HepG2 (cell line): ENCODE results near the gene GDF7. TPM values are rescaled to one million over a fixed set of nuclear protein-coding genes. Genes with fewer than 3 reads are reported as not detected.

ENCODE experiments used
- ATAC-seq: fragments of 200-7000 bp; cut with Tn5 transposase; 3 replicates; pipeline ENCODE4 v1.9.1; 2020; ENCODE audit warnings: mild to moderate bottlenecking, moderate library complexity
- BruUV-seq: library from RNA; stranded (reverse); fragments of 400-500 nt; replicated peaks from 2 replicates; lab custom pipeline; 2021; lab: Mats Ljungman, UMichigan
- CTCF ChIA-PET: fragments of 300-600 bp; formaldehyde crosslinking; extraction: SDS; loops from one replicate; lab custom pipeline; 2021; ENCODE audit warnings: low total read pairs, inconsistent platforms, low intra/inter-chr PET ratio; lab: Yijun Ruan, JAX
- POLR2A ChIA-PET: fragments of 350-600 bp; sonication (Branson Sonifier 250); formaldehyde crosslinking; loops from one replicate; lab custom pipeline; 2020; ENCODE audit warnings: antibody characterized with exemption, inconsistent platforms; lab: Yijun Ruan, JAX
- DNase-seq: peaks from one replicate; pipeline ENCODE4 v3.0.0-alpha.2; 2015; ENCODE audit warnings: low spot score
- FAIRE-seq: peaks from 3 replicates; lab custom pipeline; 2011; peaks lifted over from hg19 to GRCh38; lab: Jason Lieb, UNC
- H2AFZ ChIP-seq: one replicate; pipeline ENCODE4 v1.6.1; 2011; ENCODE audit warnings: low read length, inconsistent platforms
- H3K27ac ChIP-seq: fragments of 300-600 bp; 3 replicates; pipeline ENCODE4 v1.8.0; 2011; ENCODE audit warnings: mixed run types, mild to moderate bottlenecking, mixed read lengths, low read length, inconsistent platforms; ENCODE audit not compliant: insufficient read depth; ENCODE audit errors: extremely low read length
- H3K27me3 ChIP-seq, 2 experiments: fragments of 200-600 bp in 1 of 2; 2 replicates in 1 of 2; 3 replicates in 1 of 2; pipeline versions ENCODE4 v1.6.0 to v1.8.0; 2011; ENCODE audit warnings: low read length in 2 of 2, mild to moderate bottlenecking in 2 of 2, moderate library complexity in 2 of 2, inconsistent platforms in 1 of 2; ENCODE audit not compliant: insufficient read depth in 2 of 2, control insufficient read depth in 1 of 2
- H3K36me3 ChIP-seq, 2 experiments: fragments of 200-600 bp in 1 of 2; replicated peaks in 1 of 2; 2 replicates in 1 of 2; 3 replicates in 1 of 2; pipeline versions ENCODE4 v1.5.1 to v1.8.0; 2011; ENCODE audit warnings: low read length in 2 of 2, inconsistent platforms in 1 of 2; ENCODE audit not compliant: insufficient read depth in 2 of 2, control insufficient read depth in 1 of 2
- H3K4me1 ChIP-seq: 2 replicates; pipeline ENCODE4 v1.5.1; 2012; ENCODE audit warnings: low read length, inconsistent platforms; ENCODE audit not compliant: insufficient read depth
- H3K4me2 ChIP-seq: 2 replicates; pipeline ENCODE4 v1.6.0; 2011; ENCODE audit warnings: low read depth, low read length, inconsistent platforms
- H3K4me3 ChIP-seq, 3 experiments: fragments of 200-600 bp in 1 of 3; sonication (generic), shearing (Covaris generic) in 1 of 3; replicated peaks in 1 of 3; 2 replicates each; pipeline ENCODE4 v1.5.1; 2011 to 2016; ENCODE audit warnings: low read length in 3 of 3, inconsistent platforms in 2 of 3, low read depth in 2 of 3, mild to moderate bottlenecking in 2 of 3, control low read depth in 1 of 3, mixed read lengths in 1 of 3; ENCODE audit not compliant: insufficient read depth in 1 of 3
- H3K79me2 ChIP-seq: one replicate; pipeline ENCODE4 v1.6.1; 2011; ENCODE audit warnings: low read length, inconsistent platforms; ENCODE audit not compliant: insufficient read depth
- H3K9ac ChIP-seq: 2 replicates; pipeline ENCODE4 v1.6.0; 2011; ENCODE audit warnings: mild to moderate bottlenecking, low read depth, low read length, inconsistent platforms; ENCODE audit not compliant: insufficient read depth
- H3K9me3 ChIP-seq: 2 replicates; pipeline ENCODE4 v1.5.1; 2012; ENCODE audit warnings: mild to moderate bottlenecking, low read length
- H4K20me1 ChIP-seq: 2 replicates; pipeline ENCODE4 v1.6.0; 2011; ENCODE audit warnings: inconsistent platforms, mild to moderate bottlenecking, low read length, moderate library complexity; ENCODE audit not compliant: insufficient read depth
- ARID2 ChIP-seq: sonication (generic); formaldehyde crosslinking; IDR thresholded peaks from 2 replicates; pipeline ENCODE4 v1.8.1; 2022; ENCODE audit warnings: mild to moderate bottlenecking, missing genetic modification reagents, borderline replicate concordance
- DMAP1 ChIP-seq: IDR thresholded peaks from 2 replicates; pipeline ENCODE4 v1.6.1; 2016
- FLYWCH1 ChIP-seq: sonication (generic); formaldehyde crosslinking; IDR thresholded peaks from 2 replicates; pipeline ENCODE4 v1.8.1; 2023; ENCODE audit warnings: mild to moderate bottlenecking, missing genetic modification reagents
- JUND ChIP-seq: sonication (generic); formaldehyde crosslinking; IDR thresholded peaks from 2 replicates; pipeline ENCODE4 v1.8.0; 2022; ENCODE audit warnings: mild to moderate bottlenecking, missing genetic modification reagents
- KDM5A ChIP-seq: fragments of 200-600 bp; sonication (generic); IDR thresholded peaks from 2 replicates; pipeline ENCODE4 v1.7.0; 2018; ENCODE audit warnings: antibody characterized with exemption, mild to moderate bottlenecking, low read length, borderline replicate concordance
- NKX3-1 ChIP-seq: sonication (generic); formaldehyde crosslinking; IDR thresholded peaks from 2 replicates; pipeline ENCODE4 v1.5.0; 2020; ENCODE audit warnings: missing genetic modification reagents
- SNAPC2 ChIP-seq: sonication (generic); formaldehyde crosslinking; IDR thresholded peaks from 2 replicates; pipeline ENCODE4 v1.8.1; 2022; ENCODE audit warnings: mild to moderate bottlenecking, missing genetic modification reagents
- YEATS4 ChIP-seq: sonication (generic); formaldehyde crosslinking; IDR thresholded peaks from 2 replicates; pipeline ENCODE4 v1.4.0; 2020; ENCODE audit warnings: missing genetic modification reagents, borderline replicate concordance
- ZMAT3 ChIP-seq: sonication (generic); formaldehyde crosslinking; conservative IDR thresholded peaks from 2 replicates; pipeline ENCODE4 v1.7.0; 2021; ENCODE audit warnings: missing genetic modification reagents
- ZNF230 ChIP-seq: sonication (generic); formaldehyde crosslinking; IDR thresholded peaks from 2 replicates; pipeline ENCODE4 v1.4.0; 2020; ENCODE audit warnings: mild to moderate bottlenecking, missing genetic modification reagents
- ZSCAN31 ChIP-seq: sonication (generic); formaldehyde crosslinking; IDR thresholded peaks from 2 replicates; pipeline ENCODE4 v1.5.0; 2020; ENCODE audit warnings: low read depth, mild to moderate bottlenecking, missing genetic modification reagents
- WGBS: methylation state at CpG from one replicate; pipeline ENCODE4 v1.1.6; 2017; ENCODE audit warnings: low lambda C conversion rate; 5-methylcytosine and 5-hydroxymethylcytosine counted together
- in situ Hi-C: cut with HindIII; loops from 2 replicates; pipeline ENCODE4 v1.10.0; 2017; ENCODE audit warnings: low pct_unique_long_range_greater_than_20kb; ENCODE audit not compliant: extremely low pct_ligation_motif_present
- intact Hi-C: fragments of 100-400 bp; cut with micrococcal nuclease; formaldehyde crosslinking; loops from one replicate; pipeline ENCODE4 v1.10.0; 2022; ENCODE audit not compliant: unreplicated experiment
- polyA plus RNA-seq, 8 experiments: library from polyadenylated mRNA; depleted of rRNA in 3 of 8; stranded (reverse) in 7 of 8; unstranded in 1 of 8; fragments of >200 nt; fragmentation: Illumina TruSeq in 4 of 8; extraction: Trizol in 4 of 8; gene quantifications; 2 replicates each; pipeline versions ENCODE4 v1.2.1 to v1.2.3, GENCODE V29; 2011 to 2016; ENCODE audit warnings: low read depth in 4 of 8, missing spikeins in 1 of 8, mixed read lengths in 1 of 8; ENCODE audit not compliant: insufficient read depth in 1 of 8
- total RNA-seq, 5 experiments: library from RNA; depleted of rRNA; stranded (reverse); fragments of >200 nt; fragmentation: Illumina TruSeq; extraction: Trizol; gene quantifications; 2 replicates each; pipeline ENCODE4 v1.2.3, GENCODE V29; 2016; ENCODE audit warnings: low read depth in 1 of 5
- TF ChIP-seq, protein P1 (sequence below): sonication (generic); formaldehyde crosslinking; IDR thresholded peaks from 2 replicates; pipeline ENCODE4 v1.5.0; 2020; ENCODE audit warnings: mild to moderate bottlenecking, missing genetic modification reagents, borderline replicate concordance
- TF ChIP-seq, protein P2 (sequence below): IDR thresholded peaks from 2 replicates; pipeline ENCODE4 v1.6.1; 2012; ENCODE audit warnings: low read length, improper control_type of control experiment
- TF ChIP-seq, protein P3 (sequence below): sonication (generic); formaldehyde crosslinking; IDR thresholded peaks from 2 replicates; pipeline ENCODE4 v1.9.0; 2021; ENCODE audit warnings: missing genetic modification reagents, mild to moderate bottlenecking, borderline replicate concordance

The GDF7 gene
- total and polyA plus RNA-seq, 2 of the 13 experiments (the other 11 are each of a cell fraction or from before 2014, with no cell fraction given), result 1.6 to 15.0 TPM

DNA sequence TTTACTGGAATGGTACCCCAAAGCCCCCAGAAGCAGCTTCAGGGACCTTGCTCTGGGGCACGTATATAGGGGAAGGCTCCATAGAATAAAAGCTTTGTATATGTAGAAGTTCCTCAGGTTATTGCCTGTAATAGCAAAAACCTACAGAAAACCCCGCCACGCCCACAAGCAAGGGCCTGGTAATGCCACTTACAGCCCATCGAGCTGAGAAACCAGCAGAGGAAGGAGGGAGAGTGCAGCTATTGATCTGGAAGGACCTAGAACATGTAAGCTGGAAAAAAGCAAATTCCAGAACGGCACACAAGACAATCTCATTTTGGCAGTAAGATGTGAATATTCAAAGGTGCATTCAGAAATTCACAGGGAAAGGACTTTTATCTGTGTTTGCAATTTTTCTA is 31.8 kb upstream of the GDF7 start:
- ChIA-PET POLR2A (interaction anchor here (0.7 to 3.7 kb wide), 23 partner anchors 13 to 239 kb away, joined by 3 to 84 read pairs (median 11); partner anchors contain the start of gene RHOB), CTCF (interaction anchor here (0.7 to 4.4 kb wide), 9 partner anchors 34 to 239 kb away, joined by 4 to 51 read pairs (median 6); no protein-coding TSS in a partner anchor)
- H3K9me3 ChIP-seq, result no peaks in the 10 kb centered on the region
- ATAC-seq (no peak), DNase-seq (no peak), FAIRE-seq (no peak)
- H2AFZ ChIP-seq, result no peak overlapping the region
- H3K4me3 ChIP-seq, result no peak overlapping the region
- in situ Hi-C loops, result loop anchor here (5.0 kb wide), 1 partner anchor 188 kb away; the partner anchor contains the start of gene RHOB
- 82% methylated on average over 5 of the region's 5 CpGs for WGBS
- H3K4me2 ChIP-seq, result no peak overlapping the region
- BruUV-seq, result no TSS peak
- peak overlapping the region; percentile 1 for H3K27ac ChIP-seq
- peaks cover 57% of the 10 kb centered on the region for H3K4me1 ChIP-seq
- H3K79me2 ChIP-seq, result no peaks in the 10 kb centered on the region
- H3K27me3 ChIP-seq, result no peaks in the 10 kb centered on the region
- H3K36me3 ChIP-seq, result no peaks in the 10 kb centered on the region; a peak in 2 of 5 replicates
- peak overlapping the region; percentile 34 for H3K9ac ChIP-seq
- intact Hi-C loops, result loop anchor here (1.0 to 5.0 kb wide), 6 partner anchors 35 to 224 kb away; no protein-coding TSS in a partner anchor
- TF ChIP-seq FLYWCH1 (CRISPR knock-in tag), result no peak
- TF ChIP-seq ARID2 (CRISPR knock-in tag), result no peak
- TF ChIP-seq JUND (CRISPR knock-in tag), result no peak
- TF ChIP-seq ZMAT3, result no peak
- no peak for TF ChIP-seq ZSCAN31 (CRISPR knock-in tag)
- TF ChIP-seq SNAPC2 (CRISPR knock-in tag), result no peak
- no peak for TF ChIP-seq KDM5A
- TF ChIP-seq DMAP1, result no peak
- 0 out of 2 replicates have a peak, but pooled peaks have one; percentile 11 for TF ChIP-seq ZNF230 (CRISPR knock-in tag)
- TF ChIP-seq, protein P1, sequence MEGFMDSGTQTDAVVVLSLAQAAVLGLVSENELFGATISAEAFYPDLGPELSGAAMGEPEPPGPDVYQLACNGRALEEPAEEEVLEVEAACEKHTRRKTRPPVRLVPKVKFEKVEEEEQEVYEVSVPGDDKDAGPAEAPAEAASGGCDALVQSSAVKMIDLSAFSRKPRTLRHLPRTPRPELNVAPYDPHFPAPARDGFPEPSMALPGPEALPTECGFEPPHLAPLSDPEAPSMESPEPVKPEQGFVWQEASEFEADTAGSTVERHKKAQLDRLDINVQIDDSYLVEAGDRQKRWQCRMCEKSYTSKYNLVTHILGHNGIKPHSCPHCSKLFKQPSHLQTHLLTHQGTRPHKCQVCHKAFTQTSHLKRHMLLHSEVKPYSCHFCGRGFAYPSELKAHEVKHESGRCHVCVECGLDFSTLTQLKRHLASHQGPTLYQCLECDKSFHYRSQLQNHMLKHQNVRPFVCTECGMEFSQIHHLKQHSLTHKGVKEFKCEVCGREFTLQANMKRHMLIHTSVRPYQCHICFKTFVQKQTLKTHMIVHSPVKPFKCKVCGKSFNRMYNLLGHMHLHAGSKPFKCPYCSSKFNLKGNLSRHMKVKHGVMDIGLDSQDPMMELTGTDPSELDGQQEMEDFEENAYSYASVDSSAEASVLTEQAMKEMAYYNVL (CRISPR knock-in tag), result no peak
- TF ChIP-seq, protein P2, sequence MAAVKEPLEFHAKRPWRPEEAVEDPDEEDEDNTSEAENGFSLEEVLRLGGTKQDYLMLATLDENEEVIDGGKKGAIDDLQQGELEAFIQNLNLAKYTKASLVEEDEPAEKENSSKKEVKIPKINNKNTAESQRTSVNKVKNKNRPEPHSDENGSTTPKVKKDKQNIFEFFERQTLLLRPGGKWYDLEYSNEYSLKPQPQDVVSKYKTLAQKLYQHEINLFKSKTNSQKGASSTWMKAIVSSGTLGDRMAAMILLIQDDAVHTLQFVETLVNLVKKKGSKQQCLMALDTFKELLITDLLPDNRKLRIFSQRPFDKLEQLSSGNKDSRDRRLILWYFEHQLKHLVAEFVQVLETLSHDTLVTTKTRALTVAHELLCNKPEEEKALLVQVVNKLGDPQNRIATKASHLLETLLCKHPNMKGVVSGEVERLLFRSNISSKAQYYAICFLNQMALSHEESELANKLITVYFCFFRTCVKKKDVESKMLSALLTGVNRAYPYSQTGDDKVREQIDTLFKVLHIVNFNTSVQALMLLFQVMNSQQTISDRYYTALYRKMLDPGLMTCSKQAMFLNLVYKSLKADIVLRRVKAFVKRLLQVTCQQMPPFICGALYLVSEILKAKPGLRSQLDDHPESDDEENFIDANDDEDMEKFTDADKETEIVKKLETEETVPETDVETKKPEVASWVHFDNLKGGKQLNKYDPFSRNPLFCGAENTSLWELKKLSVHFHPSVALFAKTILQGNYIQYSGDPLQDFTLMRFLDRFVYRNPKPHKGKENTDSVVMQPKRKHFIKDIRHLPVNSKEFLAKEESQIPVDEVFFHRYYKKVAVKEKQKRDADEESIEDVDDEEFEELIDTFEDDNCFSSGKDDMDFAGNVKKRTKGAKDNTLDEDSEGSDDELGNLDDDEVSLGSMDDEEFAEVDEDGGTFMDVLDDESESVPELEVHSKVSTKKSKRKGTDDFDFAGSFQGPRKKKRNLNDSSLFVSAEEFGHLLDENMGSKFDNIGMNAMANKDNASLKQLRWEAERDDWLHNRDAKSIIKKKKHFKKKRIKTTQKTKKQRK, result no peak
- TF ChIP-seq, protein P3, sequence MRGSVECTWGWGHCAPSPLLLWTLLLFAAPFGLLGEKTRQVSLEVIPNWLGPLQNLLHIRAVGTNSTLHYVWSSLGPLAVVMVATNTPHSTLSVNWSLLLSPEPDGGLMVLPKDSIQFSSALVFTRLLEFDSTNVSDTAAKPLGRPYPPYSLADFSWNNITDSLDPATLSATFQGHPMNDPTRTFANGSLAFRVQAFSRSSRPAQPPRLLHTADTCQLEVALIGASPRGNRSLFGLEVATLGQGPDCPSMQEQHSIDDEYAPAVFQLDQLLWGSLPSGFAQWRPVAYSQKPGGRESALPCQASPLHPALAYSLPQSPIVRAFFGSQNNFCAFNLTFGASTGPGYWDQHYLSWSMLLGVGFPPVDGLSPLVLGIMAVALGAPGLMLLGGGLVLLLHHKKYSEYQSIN, result no peak
- TF ChIP-seq NKX3-1 (CRISPR knock-in tag), result no peak
- peak; percentile 13; the same call in 1 of the 2 replicates for TF ChIP-seq YEATS4
- TF ChIP-seq, all 625 proteins: peak for 2
- H4K20me1 ChIP-seq, result no peaks in the 10 kb centered on the region
